ENCODE measurements around the gene TMEM203. TPM values are rescaled to one million over a fixed set of nuclear protein-coding genes. Genes with fewer than 3 reads are reported as not detected.

Gene TMEM203
- polyA plus RNA-seq, 4 donors = 33.0 to 38.2 (median 35.0) TPM

GRCh38 chr9:137185921-137186320, 19.5 kb downstream of the TMEM203 start:
- no peaks in the 10 kb centered on the region for H3K27me3 ChIP-seq (ENCODE audit: control insufficient read depth in 3 of 3, insufficient read depth in 3 of 3, low read length in 3 of 3)
- FAIRE-seq (no peak), DNase-seq (no peak)
- H3K9me3 ChIP-seq (ENCODE audit: control insufficient read depth in 2 of 2, insufficient read depth in 1 of 2, low read depth in 1 of 2, low read length in 1 of 2) = no peaks in the 10 kb centered on the region
- peaks cover 9 to 85% (median 12%) of the 10 kb centered on the region in 3 donors for H3K36me3 ChIP-seq (ENCODE audit: control insufficient read depth in 3 of 3, insufficient read depth in 2 of 3, low read depth in 1 of 3, low read length in 3 of 3)
- peaks cover 3 to 35% (median 19%) of the 10 kb centered on the region in 3 donors for H3K4me1 ChIP-seq (ENCODE audit: control insufficient read depth in 3 of 3, insufficient read depth in 2 of 3, low read depth in 1 of 3, low read length in 2 of 3)
- H3K4me3 ChIP-seq (ENCODE audit: low read depth in 1 of 3, low read length in 3 of 3) = no peak overlapping the region
- 92 to 96% (median 93%) methylated on average over 19 of the region's 19 CpGs for WGBS, 3 donors
- H3K27ac ChIP-seq (ENCODE audit: low read depth in 1 of 3, low read length in 2 of 3) = no peak overlapping the region

GRCh38 chr9:137184881-137185660, 20.4 kb downstream of the TMEM203 start:
- Histone ChIP-seq H3K4me1 (ENCODE audit: control insufficient read depth in 3 of 3, insufficient read depth in 2 of 3, low read depth in 1 of 3, low read length in 2 of 3) (peaks cover 3 to 29% (median 19%) of the 10 kb centered on the region in 3 donors), H3K27me3 (ENCODE audit: control insufficient read depth in 3 of 3, insufficient read depth in 3 of 3, low read length in 3 of 3) (no peaks in the 10 kb centered on the region), H3K27ac (ENCODE audit: low read depth in 1 of 3, low read length in 2 of 3) (no peak overlapping the region), H3K36me3 (ENCODE audit: control insufficient read depth in 3 of 3, insufficient read depth in 2 of 3, low read depth in 1 of 3, low read length in 3 of 3) (peaks cover 12 to 85% (median 14%) of the 10 kb centered on the region in 3 donors), H3K9me3 (ENCODE audit: control insufficient read depth in 2 of 2, insufficient read depth in 1 of 2, low read depth in 1 of 2, low read length in 1 of 2) (no peaks in the 10 kb centered on the region), H3K4me3 (ENCODE audit: low read depth in 1 of 3, low read length in 3 of 3) (no peak overlapping the region)
- DNase-seq (no peak), FAIRE-seq (no peak)
- WGBS, 3 donors = 93 to 94% (median 93%) methylated on average over 44 to 48 of the region's 48 CpGs

- Histone ChIP-seq H3K4me3 (ENCODE audit: low read depth in 1 of 3, low read length in 3 of 3) (no peak overlapping the region), H3K9me3 (ENCODE audit: control insufficient read depth in 2 of 2, insufficient read depth in 1 of 2, low read depth in 1 of 2, low read length in 1 of 2) (no peaks in the 10 kb centered on the region), H3K4me1 (ENCODE audit: control insufficient read depth in 3 of 3, insufficient read depth in 2 of 3, low read depth in 1 of 3, low read length in 2 of 3) (peaks cover 0 to 20% (median 12%) of the 10 kb centered on the region in 3 donors), H3K36me3 (ENCODE audit: control insufficient read depth in 3 of 3, insufficient read depth in 2 of 3, low read depth in 1 of 3, low read length in 3 of 3) (peaks cover 14 to 86% (median 15%) of the 10 kb centered on the region in 3 donors), H3K27ac (ENCODE audit: low read depth in 1 of 3, low read length in 2 of 3) (no peak overlapping the region), H3K27me3 (ENCODE audit: control insufficient read depth in 3 of 3, insufficient read depth in 3 of 3, low read length in 3 of 3) (no peaks in the 10 kb centered on the region)
- FAIRE-seq (no peak), DNase-seq (no peak)
- WGBS, 3 donors = 94 to 96% (median 95%) methylated on average over 27 of the region's 27 CpGs
Measured at GRCh38 chr9:137183980-137184595, 21.4 kb downstream of the TMEM203 start.

GRCh38 chr9:137182836-137183235, 22.6 kb downstream of the TMEM203 start:
- FAIRE-seq (no peak), DNase-seq (no peak)
- Histone ChIP-seq H3K36me3 (ENCODE audit: control insufficient read depth in 3 of 3, insufficient read depth in 2 of 3, low read depth in 1 of 3, low read length in 3 of 3) (peaks cover 17 to 98% (median 24%) of the 10 kb centered on the region in 3 donors), H3K4me1 (ENCODE audit: control insufficient read depth in 3 of 3, insufficient read depth in 2 of 3, low read depth in 1 of 3, low read length in 2 of 3) (peaks cover 0 to 20% (median 12%) of the 10 kb centered on the region in 3 donors), H3K27ac (ENCODE audit: low read depth in 1 of 3, low read length in 2 of 3) (no peak overlapping the region), H3K4me3 (ENCODE audit: low read depth in 1 of 3, low read length in 3 of 3) (no peak overlapping the region), H3K9me3 (ENCODE audit: control insufficient read depth in 2 of 2, insufficient read depth in 1 of 2, low read depth in 1 of 2, low read length in 1 of 2) (no peaks in the 10 kb centered on the region), H3K27me3 (ENCODE audit: control insufficient read depth in 3 of 3, insufficient read depth in 3 of 3, low read length in 3 of 3) (no peaks in the 10 kb centered on the region)
- WGBS, 3 donors = 92 to 96% (median 92%) methylated on average over 16 to 17 of the region's 17 CpGs

GRCh38 chr9:137181680-137182079, 23.8 kb downstream of the TMEM203 start:
- no peaks in the 10 kb centered on the region for H3K9me3 ChIP-seq (ENCODE audit: control insufficient read depth in 2 of 2, insufficient read depth in 1 of 2, low read depth in 1 of 2, low read length in 1 of 2)
- no peaks in the 10 kb centered on the region for H3K27me3 ChIP-seq (ENCODE audit: control insufficient read depth in 3 of 3, insufficient read depth in 3 of 3, low read length in 3 of 3)
- no peak for FAIRE-seq
- no peak for DNase-seq
- 91 to 96% (median 96%) methylated on average over 22 of the region's 22 CpGs for WGBS, 3 donors
- H3K4me3 ChIP-seq (ENCODE audit: low read depth in 1 of 3, low read length in 3 of 3) = no peak overlapping the region
- peaks cover 0 to 8% (median under 1%) of the 10 kb centered on the region in 3 donors for H3K4me1 ChIP-seq (ENCODE audit: control insufficient read depth in 3 of 3, insufficient read depth in 2 of 3, low read depth in 1 of 3, low read length in 2 of 3)
- H3K27ac ChIP-seq (ENCODE audit: low read depth in 1 of 3, low read length in 2 of 3) = no peak overlapping the region
- peaks cover 17 to 99% (median 25%) of the 10 kb centered on the region in 3 donors for H3K36me3 ChIP-seq (ENCODE audit: control insufficient read depth in 3 of 3, insufficient read depth in 2 of 3, low read depth in 1 of 3, low read length in 3 of 3)

GRCh38 chr9:137180491-137180890, 25.0 kb downstream of the TMEM203 start:
- no peak for DNase-seq
- FAIRE-seq = no peak
- Histone ChIP-seq H3K4me1 (ENCODE audit: control insufficient read depth in 3 of 3, insufficient read depth in 2 of 3, low read depth in 1 of 3, low read length in 2 of 3) (peaks cover 0 to 2% (median 0%) of the 10 kb centered on the region in 3 donors), H3K36me3 (ENCODE audit: control insufficient read depth in 3 of 3, insufficient read depth in 2 of 3, low read depth in 1 of 3, low read length in 3 of 3) (peaks cover 17 to 88% (median 25%) of the 10 kb centered on the region in 3 donors), H3K4me3 (ENCODE audit: low read depth in 1 of 3, low read length in 3 of 3) (no peak overlapping the region), H3K9me3 (ENCODE audit: control insufficient read depth in 2 of 2, insufficient read depth in 1 of 2, low read depth in 1 of 2, low read length in 1 of 2) (no peaks in the 10 kb centered on the region), H3K27ac (ENCODE audit: low read depth in 1 of 3, low read length in 2 of 3) (no peak overlapping the region), H3K27me3 (ENCODE audit: control insufficient read depth in 3 of 3, insufficient read depth in 3 of 3, low read length in 3 of 3) (no peaks in the 10 kb centered on the region)
- 95 to 97% (median 96%) methylated on average over 20 of the region's 20 CpGs for WGBS, 3 donors

GRCh38 chr9:137179761-137180160, 25.7 kb downstream of the TMEM203 start:
- FAIRE-seq (no peak), DNase-seq (no peak)
- Histone ChIP-seq H3K4me1 (ENCODE audit: control insufficient read depth in 3 of 3, insufficient read depth in 2 of 3, low read depth in 1 of 3, low read length in 2 of 3) (peaks cover 0 to 3% (median 0%) of the 10 kb centered on the region in 3 donors), H3K27me3 (ENCODE audit: control insufficient read depth in 3 of 3, insufficient read depth in 3 of 3, low read length in 3 of 3) (no peaks in the 10 kb centered on the region), H3K4me3 (ENCODE audit: low read depth in 1 of 3, low read length in 3 of 3) (no peak overlapping the region), H3K27ac (ENCODE audit: low read depth in 1 of 3, low read length in 2 of 3) (no peak overlapping the region), H3K9me3 (ENCODE audit: control insufficient read depth in 2 of 2, insufficient read depth in 1 of 2, low read depth in 1 of 2, low read length in 1 of 2) (no peaks in the 10 kb centered on the region), H3K36me3 (ENCODE audit: control insufficient read depth in 3 of 3, insufficient read depth in 2 of 3, low read depth in 1 of 3, low read length in 3 of 3) (peaks cover 17 to 81% (median 25%) of the 10 kb centered on the region in 3 donors)
- 92 to 96% (median 96%) methylated on average over 16 to 17 of the region's 17 CpGs for WGBS, 3 donors

- Histone ChIP-seq H3K27ac (ENCODE audit: low read depth in 1 of 3, low read length in 2 of 3) (no peak overlapping the region), H3K27me3 (ENCODE audit: control insufficient read depth in 3 of 3, insufficient read depth in 3 of 3, low read length in 3 of 3) (peaks cover 0 to 1% (median 0%) of the 10 kb centered on the region in 3 donors), H3K36me3 (ENCODE audit: control insufficient read depth in 3 of 3, insufficient read depth in 2 of 3, low read depth in 1 of 3, low read length in 3 of 3) (peaks cover 16 to 74% (median 23%) of the 10 kb centered on the region in 3 donors), H3K4me1 (ENCODE audit: control insufficient read depth in 3 of 3, insufficient read depth in 2 of 3, low read depth in 1 of 3, low read length in 2 of 3) (peaks cover 0 to 3% (median 2%) of the 10 kb centered on the region in 3 donors), H3K4me3 (ENCODE audit: low read depth in 1 of 3, low read length in 3 of 3) (no peak overlapping the region), H3K9me3 (ENCODE audit: control insufficient read depth in 2 of 2, insufficient read depth in 1 of 2, low read depth in 1 of 2, low read length in 1 of 2) (no peaks in the 10 kb centered on the region)
- DNase-seq = no peak
- no peak for FAIRE-seq
- 90 to 93% (median 92%) methylated on average over 19 of the region's 19 CpGs for WGBS, 3 donors
Measured at GRCh38 chr9:137178939-137179630, 26.4 kb downstream of the TMEM203 start.
